ENCODE data around the gene SEPTIN6. TPM values are rescaled to one million over a fixed set of nuclear protein-coding genes. Genes with fewer than 3 reads are reported as not detected.

SEPTIN6 gene
- 10 to 100 TPM in 3 of 4 donors, 1 to 10 TPM in 1; 9.2 to 18.4 (median 11.8) TPM for total RNA-seq

DNA sequence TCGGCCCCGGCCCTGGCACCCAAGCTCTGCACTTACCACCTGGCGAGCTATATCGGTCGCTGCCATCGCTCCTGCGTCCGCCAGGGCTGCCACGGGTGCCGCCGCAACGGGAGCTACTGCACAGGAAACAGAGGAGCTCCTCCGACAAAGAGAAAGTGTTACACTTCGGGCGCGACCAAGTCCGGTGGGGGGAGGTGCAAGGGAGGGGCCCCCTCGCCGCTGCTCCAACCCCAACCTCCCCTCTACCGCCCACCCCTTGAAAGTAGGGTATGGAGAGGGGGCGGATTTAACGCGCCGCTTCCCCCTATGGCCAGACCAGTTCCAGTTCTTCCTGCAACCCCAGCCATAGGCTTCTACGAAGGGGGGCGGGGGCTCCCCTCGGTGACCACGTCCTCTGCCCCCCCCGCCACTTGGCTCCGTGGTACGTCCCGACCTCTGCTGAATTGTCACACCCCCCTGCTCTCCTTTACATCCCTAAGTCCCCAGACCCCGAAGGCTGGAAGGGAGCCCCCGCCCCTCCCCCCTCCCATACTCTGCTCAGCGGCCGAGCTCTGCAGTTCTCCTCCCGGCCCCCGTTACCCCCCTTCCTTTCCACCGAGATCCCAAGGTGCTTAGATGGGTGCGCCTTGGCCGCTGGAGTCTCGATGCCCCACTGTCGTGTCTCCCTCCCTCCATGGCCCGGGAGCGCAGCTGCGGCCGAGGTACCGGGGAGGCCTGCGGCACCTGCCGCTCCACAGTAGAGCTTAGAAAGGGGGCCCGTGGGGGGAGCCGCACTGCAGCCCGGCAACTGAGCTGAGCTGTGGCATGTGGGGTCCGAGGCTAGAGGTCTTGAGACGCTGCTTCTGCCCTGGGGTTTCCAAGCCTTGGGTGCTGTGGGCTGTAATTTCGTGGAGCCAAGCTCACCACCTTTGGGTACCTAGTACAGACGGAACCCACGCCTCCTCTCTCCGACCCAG, at the start of gene SEPTIN6:
TSS of gene SEPTIN6 (minus strand) at position 129 of the 956 bp plus-strand sequence. CDS start at position 66, 63 bp downstream.
- TF ChIP-seq, protein P1, sequence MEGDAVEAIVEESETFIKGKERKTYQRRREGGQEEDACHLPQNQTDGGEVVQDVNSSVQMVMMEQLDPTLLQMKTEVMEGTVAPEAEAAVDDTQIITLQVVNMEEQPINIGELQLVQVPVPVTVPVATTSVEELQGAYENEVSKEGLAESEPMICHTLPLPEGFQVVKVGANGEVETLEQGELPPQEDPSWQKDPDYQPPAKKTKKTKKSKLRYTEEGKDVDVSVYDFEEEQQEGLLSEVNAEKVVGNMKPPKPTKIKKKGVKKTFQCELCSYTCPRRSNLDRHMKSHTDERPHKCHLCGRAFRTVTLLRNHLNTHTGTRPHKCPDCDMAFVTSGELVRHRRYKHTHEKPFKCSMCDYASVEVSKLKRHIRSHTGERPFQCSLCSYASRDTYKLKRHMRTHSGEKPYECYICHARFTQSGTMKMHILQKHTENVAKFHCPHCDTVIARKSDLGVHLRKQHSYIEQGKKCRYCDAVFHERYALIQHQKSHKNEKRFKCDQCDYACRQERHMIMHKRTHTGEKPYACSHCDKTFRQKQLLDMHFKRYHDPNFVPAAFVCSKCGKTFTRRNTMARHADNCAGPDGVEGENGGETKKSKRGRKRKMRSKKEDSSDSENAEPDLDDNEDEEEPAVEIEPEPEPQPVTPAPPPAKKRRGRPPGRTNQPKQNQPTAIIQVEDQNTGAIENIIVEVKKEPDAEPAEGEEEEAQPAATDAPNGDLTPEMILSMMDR (IDR thresholded peaks at IDR 0.05; ENCODE audit: low read depth), result no peak

DNA sequence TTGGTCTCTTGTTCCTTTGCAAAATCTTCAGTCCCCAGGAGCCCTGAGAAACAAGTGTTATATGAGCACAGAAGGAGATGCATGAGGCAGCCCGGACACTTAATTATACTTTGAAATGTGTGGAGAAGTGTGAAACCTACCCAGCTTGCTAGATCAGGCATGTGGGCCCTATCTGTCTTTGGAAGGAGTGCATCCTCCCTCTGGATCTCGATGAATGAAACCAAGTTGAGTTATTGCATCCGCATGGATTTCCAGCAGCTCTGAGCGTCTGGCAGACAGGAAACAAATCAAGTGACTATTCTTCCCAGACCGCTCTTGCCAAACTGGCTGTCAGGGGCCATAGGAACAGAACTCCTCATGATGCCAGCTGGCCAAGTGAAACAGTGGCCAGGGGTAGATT, 45.8 kb upstream of the SEPTIN6 start:
- TF ChIP-seq, protein P1 (IDR thresholded peaks at IDR 0.05; ENCODE audit: low read depth), result no peak

DNA sequence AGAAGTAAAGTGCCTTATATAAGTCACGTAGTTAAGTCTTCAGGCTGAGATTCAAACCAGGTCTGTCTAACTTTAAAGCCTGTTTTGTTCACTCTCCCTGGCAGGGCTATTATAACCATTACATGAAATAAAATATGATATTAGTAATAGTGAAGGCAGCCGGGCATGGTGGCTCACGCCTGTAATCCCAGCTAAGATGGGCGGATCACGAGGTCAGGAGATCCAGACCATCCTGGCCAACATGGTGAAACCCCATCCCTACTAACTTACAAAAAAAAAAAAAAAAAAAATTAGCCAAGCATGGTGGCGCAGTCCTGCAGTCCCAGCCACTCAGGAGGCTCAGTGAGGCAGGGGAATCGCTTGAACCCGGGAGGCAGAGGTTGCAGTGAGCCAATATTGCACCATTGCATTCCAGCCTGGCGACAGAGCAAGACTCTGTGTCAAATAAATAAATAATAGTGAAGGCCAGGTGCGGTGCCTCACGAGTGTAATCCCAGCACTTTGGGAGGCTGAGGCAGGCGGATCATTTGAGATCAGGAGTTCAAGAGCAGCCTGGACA, 43.3 kb upstream of the SEPTIN6 start:
- TF ChIP-seq, protein P1 (IDR thresholded peaks at IDR 0.05; ENCODE audit: low read depth), result no peak

DNA sequence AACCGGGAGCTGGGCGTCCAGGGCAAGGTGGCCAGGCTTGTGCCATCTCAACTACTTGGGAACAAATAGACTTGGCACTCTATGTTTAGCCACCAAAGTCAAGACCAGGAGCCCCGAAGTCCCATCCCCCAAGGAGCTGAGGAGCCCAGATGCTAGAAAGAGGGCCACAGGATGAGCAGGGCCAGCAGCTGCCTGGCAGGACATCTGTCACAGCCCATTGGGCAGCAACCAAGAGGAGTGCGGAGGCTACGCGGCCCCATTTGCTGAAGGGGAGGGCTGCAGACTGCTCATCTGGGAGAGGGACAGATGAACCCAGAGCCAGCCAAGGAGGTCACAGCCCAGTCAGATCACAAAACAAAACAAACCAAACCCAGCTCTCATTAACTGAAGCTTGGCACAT, 42.5 kb upstream of the SEPTIN6 start:
- TF ChIP-seq, protein P1 (IDR thresholded peaks at IDR 0.05; ENCODE audit: low read depth), result no peak

DNA sequence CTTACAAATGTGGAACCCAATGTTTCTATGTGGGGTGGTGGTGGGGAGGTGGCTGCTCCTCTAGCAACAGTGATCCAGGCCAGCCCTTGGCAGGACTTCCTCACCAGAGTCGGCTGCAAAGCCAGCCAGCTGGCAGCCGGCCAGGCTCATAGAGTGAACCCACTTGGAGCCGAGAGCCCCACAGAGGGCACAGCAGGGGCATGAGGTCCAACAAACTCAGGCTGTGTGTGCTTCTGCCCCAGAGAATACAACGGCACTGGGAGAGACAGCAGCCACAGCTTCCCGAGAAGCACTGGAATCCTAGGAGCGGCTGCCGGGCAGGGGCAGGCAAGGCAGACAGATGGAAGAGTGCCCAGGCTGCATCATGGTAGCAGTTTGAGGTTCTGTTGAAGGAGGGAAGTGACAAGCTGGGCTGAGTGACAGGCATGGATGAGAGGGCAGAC, 42.0 kb upstream of the SEPTIN6 start:
- TF ChIP-seq, protein P1 (IDR thresholded peaks at IDR 0.05; ENCODE audit: low read depth), result no peak

DNA sequence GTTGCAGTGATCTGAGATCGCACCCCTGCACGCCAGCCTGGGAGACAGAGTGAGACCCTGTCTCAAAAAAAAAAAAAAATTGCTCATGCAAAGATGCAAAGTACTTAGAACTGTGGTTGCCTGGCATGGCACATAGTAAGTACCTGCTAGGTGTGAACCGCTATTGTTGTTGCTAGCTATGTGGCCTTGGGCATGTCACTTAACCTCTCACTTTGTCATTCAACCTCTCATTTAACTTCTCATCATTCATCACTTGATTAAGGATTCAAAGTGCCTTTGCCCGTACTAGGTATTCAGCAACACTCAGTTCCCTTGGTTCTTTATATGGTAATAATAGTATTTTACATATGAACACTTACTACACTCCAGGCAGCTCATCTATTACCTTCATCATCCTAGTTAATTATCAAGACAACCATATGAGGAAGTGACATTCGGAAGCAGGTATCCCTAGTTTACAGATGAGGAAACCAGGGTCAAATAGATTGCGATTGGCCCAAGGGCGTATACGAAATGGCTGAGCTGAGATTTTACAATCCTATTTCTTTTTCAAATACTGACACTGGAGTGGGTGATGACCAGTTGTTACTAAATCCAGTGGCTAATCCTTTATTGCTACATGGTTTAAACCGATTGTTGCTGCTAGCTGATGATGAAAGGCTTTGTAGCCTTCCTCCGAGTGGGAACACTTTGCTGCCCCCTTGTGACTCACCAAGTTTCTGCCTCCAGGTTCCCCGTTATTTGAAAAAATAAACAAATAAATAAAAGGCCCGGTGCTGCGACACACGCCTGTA, 36.6 kb upstream of the SEPTIN6 start:
- TF ChIP-seq, protein P1 (IDR thresholded peaks at IDR 0.05; ENCODE audit: low read depth), result no peak

All from subcutaneous adipose tissue (tissue), 4 donors.